Measurements from ENCODE around the gene PDGFRB. TPM values are rescaled to one million over a fixed set of nuclear protein-coding genes. Genes with fewer than 3 reads are reported as not detected.

Gene PDGFRB
- total RNA-seq, 2 donors from 2014 or later = 24.1 to 34.2 TPM

GRCh38 chr5:150068961-150069645 is 86.5 kb downstream of the PDGFRB start:
- Histone ChIP-seq H3K27me3 (no peaks in the 10 kb centered on the region), H3K27ac (no peak overlapping the region), H3K4me3 (no peak overlapping the region), H3K36me3 (replicated peaks in 1 of 2; ENCODE audit: insufficient read depth in 1 of 2, low read depth in 2 of 2) (no peaks in the 10 kb centered on the region), H3K4me1 (no peaks in the 10 kb centered on the region), H3K9me3 (no peaks in the 10 kb centered on the region)
- DNase-seq (no peak), ATAC-seq (no peak)
- 74 to 75% methylated on average over 6 to 12 of the region's 12 CpGs for WGBS, 2 donors
- intact Hi-C loops (cut with DNase I) = no loop called here
- TF ChIP-seq CTCF (IDR thresholded peaks at IDR 0.05) (no peak), POLR2A (IDR thresholded peaks at IDR 0.05) (no peak)

GRCh38 chr5:150068472-150068871 is 87.2 kb downstream of the PDGFRB start:
- Histone ChIP-seq H3K4me3 (no peak overlapping the region), H3K27ac (no peak overlapping the region), H3K36me3 (replicated peaks in 1 of 2; ENCODE audit: insufficient read depth in 1 of 2, low read depth in 2 of 2) (no peaks in the 10 kb centered on the region), H3K4me1 (no peaks in the 10 kb centered on the region), H3K9me3 (no peaks in the 10 kb centered on the region), H3K27me3 (no peaks in the 10 kb centered on the region)
- TF ChIP-seq POLR2A (IDR thresholded peaks at IDR 0.05) = no peak
- TF ChIP-seq CTCF (IDR thresholded peaks at IDR 0.05) = no peak
- 42 to 66% methylated on average over 2 to 4 of the region's 4 CpGs for WGBS, 2 donors
- intact Hi-C loops (cut with DNase I) = no loop called here
- DNase-seq = no peak
- ATAC-seq = no peak

- TF ChIP-seq POLR2A (IDR thresholded peaks at IDR 0.05) (no peak), CTCF (IDR thresholded peaks at IDR 0.05) (no peak)
- DNase-seq (no peak), ATAC-seq (no peak)
- Histone ChIP-seq H3K27me3 (no peaks in the 10 kb centered on the region), H3K4me3 (no peak overlapping the region), H3K4me1 (no peaks in the 10 kb centered on the region), H3K9me3 (no peaks in the 10 kb centered on the region), H3K36me3 (replicated peaks in 1 of 2; ENCODE audit: insufficient read depth in 1 of 2, low read depth in 2 of 2) (no peaks in the 10 kb centered on the region), H3K27ac (no peak overlapping the region)
- 76 to 88% methylated on average over 6 of the region's 6 CpGs for WGBS, 2 donors
- intact Hi-C loops (cut with DNase I) = no loop called here
Observed at GRCh38 chr5:150068071-150068470, 87.6 kb downstream of the PDGFRB start.

GRCh38 chr5:150067405-150067960 is 88.2 kb downstream of the PDGFRB start:
- intact Hi-C loops (cut with DNase I) = no loop called here
- Histone ChIP-seq H3K9me3 (no peaks in the 10 kb centered on the region), H3K4me1 (no peaks in the 10 kb centered on the region), H3K27me3 (no peaks in the 10 kb centered on the region), H3K27ac (no peak overlapping the region), H3K4me3 (no peak overlapping the region), H3K36me3 (replicated peaks in 1 of 2; ENCODE audit: insufficient read depth in 1 of 2, low read depth in 2 of 2) (no peaks in the 10 kb centered on the region)
- ATAC-seq = no peak
- TF ChIP-seq POLR2A (IDR thresholded peaks at IDR 0.05) (no peak), CTCF (IDR thresholded peaks at IDR 0.05) (no peak)
- WGBS, 2 donors = 78 to 84% methylated on average over 6 of the region's 6 CpGs
- DNase-seq = no peak

GRCh38 chr5:150066901-150067396 is 88.7 kb downstream of the PDGFRB start:
- no peak for ATAC-seq
- DNase-seq = no peak
- TF ChIP-seq POLR2A (IDR thresholded peaks at IDR 0.05) = no peak
- no peak for TF ChIP-seq CTCF (IDR thresholded peaks at IDR 0.05)
- no peaks in the 10 kb centered on the region for H3K4me1 ChIP-seq
- H3K9me3 ChIP-seq = no peaks in the 10 kb centered on the region
- WGBS, 2 donors = 85 to 88% methylated on average over 2 of the region's 2 CpGs
- no peaks in the 10 kb centered on the region for H3K27me3 ChIP-seq
- intact Hi-C loops (cut with DNase I) = no loop called here
- H3K27ac ChIP-seq = no peak overlapping the region
- no peaks in the 10 kb centered on the region for H3K36me3 ChIP-seq (replicated peaks in 1 of 2; ENCODE audit: insufficient read depth in 1 of 2, low read depth in 2 of 2)
- H3K4me3 ChIP-seq = no peak overlapping the region

Measured in body of pancreas (tissue), 4 donors.